Fibroblast of pulmonary artery (primary cell): Measurements from ENCODE around the gene SH3D21.
A peak's percentile ranks its signal among the peaks of the same experiment; 100 is the strongest.

Experiments used
- DNase-seq: peaks from one replicate; pipeline ENCODE4 v3.0.0-alpha.2; 2010; ENCODE audit warnings: low read depth
- H3K4me3 ChIP-seq: replicated peaks from 2 replicates; pipeline ENCODE4 v1.5.1; 2011; ENCODE audit warnings: low read depth, mild to moderate bottlenecking, control low read depth, low read length, moderate library complexity
- TF ChIP-seq, protein P1 (sequence below): IDR thresholded peaks from 2 replicates; pipeline ENCODE4 v1.5.1; 2011; ENCODE audit warnings: mild to moderate bottlenecking, control low read depth, low read length, inconsistent platforms; ENCODE audit errors: missing control alignments

SH3D21 gene

DNA sequence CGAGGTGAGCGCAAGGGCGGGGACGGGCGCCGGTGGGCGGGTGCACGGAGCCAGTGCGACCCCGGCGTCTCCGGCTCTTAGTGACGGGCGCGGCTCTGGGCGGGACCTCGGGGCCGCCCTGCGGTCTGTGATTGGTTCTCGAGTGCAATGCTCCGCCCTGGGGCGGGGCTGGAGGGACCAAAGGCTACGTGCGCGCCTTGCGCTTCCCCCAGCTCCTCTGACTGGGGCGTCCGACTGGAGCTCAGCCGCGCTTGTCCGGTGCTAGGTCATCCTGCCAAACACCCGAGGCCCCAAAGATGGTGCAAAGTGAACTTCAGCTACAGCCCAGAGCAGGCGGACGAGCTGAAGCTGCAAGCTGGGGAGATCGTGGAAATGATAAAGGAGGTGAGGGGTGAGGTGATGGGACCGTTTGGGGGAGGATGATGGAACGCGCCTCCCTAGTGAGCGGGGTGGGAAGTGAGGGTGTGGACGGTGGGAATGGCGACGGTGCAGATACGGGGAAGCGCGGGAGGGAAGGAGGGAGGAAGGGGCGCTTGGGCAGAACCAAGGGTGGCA is 811 bp downstream of the SH3D21 start:
- H3K4me3 ChIP-seq = peak overlapping the region; percentile 53
- TF ChIP-seq, protein P1, sequence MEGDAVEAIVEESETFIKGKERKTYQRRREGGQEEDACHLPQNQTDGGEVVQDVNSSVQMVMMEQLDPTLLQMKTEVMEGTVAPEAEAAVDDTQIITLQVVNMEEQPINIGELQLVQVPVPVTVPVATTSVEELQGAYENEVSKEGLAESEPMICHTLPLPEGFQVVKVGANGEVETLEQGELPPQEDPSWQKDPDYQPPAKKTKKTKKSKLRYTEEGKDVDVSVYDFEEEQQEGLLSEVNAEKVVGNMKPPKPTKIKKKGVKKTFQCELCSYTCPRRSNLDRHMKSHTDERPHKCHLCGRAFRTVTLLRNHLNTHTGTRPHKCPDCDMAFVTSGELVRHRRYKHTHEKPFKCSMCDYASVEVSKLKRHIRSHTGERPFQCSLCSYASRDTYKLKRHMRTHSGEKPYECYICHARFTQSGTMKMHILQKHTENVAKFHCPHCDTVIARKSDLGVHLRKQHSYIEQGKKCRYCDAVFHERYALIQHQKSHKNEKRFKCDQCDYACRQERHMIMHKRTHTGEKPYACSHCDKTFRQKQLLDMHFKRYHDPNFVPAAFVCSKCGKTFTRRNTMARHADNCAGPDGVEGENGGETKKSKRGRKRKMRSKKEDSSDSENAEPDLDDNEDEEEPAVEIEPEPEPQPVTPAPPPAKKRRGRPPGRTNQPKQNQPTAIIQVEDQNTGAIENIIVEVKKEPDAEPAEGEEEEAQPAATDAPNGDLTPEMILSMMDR = no peak

DNA sequence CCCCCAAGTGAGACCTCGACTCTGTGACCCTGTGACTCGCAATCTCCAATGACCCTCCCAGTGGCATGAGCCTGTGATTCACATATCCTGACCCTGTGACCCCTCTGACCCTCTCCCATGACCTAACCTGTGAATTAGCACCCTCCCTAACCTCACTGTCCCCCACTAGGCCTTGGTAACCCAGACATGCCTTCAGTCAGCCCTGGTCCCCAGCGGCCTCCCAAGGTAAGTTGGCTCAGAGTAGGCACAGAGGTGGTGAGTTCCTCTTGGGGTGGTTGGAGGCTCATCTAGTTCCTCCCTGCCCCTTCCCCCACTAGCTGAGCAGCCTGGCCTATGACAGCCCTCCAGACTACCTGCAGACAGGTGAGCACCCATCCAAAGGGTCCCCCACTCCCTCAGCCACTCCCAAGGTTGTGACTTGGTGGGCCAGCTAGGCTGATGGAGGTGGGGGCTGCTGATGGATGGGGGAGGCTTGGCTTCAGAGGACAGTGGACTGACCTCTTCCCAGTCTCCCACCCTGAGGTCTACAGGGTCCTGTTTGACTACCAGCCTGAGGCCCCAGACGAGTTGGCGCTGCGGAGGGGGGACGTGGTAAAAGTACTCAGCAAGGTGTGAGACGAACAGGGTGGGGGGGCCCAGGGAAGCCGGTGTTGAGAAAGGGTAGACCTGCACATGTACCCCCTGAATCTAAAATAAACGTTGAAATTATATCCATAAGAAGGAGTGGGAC is 1.6 kb downstream of the SH3D21 start:
- DNase-seq = no peak
- TF ChIP-seq, protein P1 = no peak
- H3K4me3 ChIP-seq = no peak overlapping the region

More for the DNA sequence above, 811 bp downstream of the SH3D21 start:
- DNase-seq = peak; percentile 90

DNA sequence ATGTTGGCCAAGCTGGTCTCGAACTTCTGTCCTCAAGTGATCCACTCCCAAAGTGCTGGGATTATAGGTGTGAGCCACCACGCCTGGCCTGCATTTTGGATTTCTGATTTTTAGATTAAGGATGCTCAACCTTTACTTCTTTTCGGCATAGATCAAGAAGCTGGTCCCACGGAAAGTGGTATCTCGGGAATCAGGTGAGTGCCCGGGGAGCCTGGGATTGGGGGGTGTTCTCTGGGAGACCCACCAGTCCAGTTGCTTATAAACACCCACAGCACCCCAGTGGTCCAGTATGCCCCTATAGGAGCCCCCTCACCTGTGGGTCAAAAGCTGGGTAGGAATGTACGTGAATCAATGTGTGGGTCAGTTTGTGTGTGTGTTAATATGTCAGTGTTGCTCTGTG is 3.2 kb downstream of the SH3D21 start:
- H3K4me3 ChIP-seq = no peak overlapping the region
- TF ChIP-seq, protein P1 = no peak
- DNase-seq = no peak

DNA sequence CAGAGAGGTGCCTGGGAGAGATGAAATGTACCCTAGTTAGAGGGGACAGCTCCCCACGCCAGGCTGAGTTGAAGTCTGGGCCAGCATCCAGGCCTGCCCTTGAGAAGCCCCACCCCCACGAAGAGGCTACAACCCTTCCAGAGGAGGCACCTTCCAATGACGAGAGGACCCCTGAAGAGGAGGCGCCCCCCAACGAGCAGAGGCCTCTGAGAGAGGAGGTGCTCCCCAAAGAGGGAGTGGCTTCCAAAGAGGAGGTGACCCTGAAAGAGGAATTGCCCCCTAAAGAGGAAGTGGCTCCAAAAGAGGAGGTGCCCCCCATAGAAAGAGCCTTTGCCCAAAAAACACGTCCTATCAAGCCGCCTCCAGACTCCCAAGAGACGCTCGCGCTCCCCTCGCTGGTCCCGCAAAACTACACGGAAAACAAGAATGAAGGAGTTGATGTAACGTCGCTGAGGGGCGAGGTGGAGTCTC is 14.2 kb downstream of the SH3D21 start:
- TF ChIP-seq, protein P1 = no peak
- H3K4me3 ChIP-seq = no peak overlapping the region
- DNase-seq = no peak

DNA sequence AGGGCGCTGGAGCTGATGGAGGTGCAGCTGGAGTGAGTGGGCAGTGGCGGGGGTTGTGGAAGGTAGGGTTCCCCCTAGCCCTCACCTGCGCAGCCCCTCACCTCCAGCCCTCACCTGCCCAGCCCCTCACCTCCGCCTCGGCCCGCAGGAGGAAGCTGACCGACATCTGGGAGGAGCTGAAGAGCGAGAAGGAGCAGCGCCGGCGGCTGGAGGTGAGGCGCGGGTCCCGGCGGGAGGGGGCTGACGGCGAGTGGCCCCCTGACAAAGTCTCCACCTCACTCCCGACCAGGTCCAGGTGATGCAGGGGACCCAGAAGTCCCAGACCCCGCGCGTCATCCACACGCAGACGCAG is 14.6 kb downstream of the SH3D21 start:
- no peak for DNase-seq
- peak overlapping the region; percentile 33 for H3K4me3 ChIP-seq
- TF ChIP-seq, protein P1 = no peak

DNA sequence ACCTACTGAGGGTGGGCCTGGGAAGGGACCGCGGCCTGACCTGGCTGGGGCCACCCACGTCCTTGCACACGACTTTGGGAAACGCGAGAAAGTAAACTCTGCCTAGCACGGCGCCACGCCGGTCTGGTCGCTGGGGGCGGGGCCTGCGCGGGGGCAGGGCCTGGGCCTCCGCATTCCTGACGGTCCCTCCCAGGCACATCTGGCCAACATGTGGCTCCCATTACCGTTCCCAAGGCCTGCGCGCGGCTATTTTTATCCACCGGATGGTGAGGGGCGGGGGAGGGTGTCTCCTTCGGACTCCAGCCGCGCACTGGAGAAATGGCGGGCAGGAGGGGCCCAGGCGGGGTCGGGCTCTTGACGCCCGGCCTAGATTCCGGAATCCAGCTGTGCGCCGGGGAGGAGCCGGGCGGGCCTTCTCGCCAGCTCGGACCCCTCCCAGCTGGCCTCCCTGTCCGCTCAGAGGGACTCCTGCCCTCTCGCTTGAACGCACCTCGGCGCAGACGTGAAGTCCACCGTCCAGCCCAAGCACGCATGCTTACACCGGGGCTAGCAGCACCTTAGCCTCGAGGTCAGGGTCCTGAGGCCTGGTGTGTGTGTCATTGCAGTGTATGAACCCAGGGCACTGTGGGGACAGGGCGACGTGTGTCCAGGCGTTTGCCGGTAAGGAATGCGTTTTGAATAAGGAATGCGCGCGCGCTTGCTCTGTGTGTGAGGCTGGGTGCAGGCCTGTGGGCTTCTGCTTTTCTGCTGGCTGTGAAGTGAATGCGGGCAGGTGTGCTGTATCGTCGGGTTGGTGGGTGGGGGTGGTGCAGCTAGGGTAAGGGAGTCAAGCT is 15.2 kb downstream of the SH3D21 start:
- peak overlapping the region; percentile 64 for H3K4me3 ChIP-seq
- peak; percentile 93 for DNase-seq
- TF ChIP-seq, protein P1 = no peak
